GM19351 (cell line): ENCODE results near the gene EHMT2.
"Not testable (repeated sequence)": the region's sequence is repeated elsewhere in the genome, so short reads cannot be mapped to it uniquely, and the experiment has no call there.

Experiments
- ATAC-seq: cut with Tn5 transposase; IDR thresholded peaks from one replicate; pipeline ENCODE4 v1.9.1; 2021; ENCODE audit warnings: mild to moderate bottlenecking, moderate library complexity; ENCODE audit not compliant: unreplicated experiment

EHMT2 gene

DNA sequence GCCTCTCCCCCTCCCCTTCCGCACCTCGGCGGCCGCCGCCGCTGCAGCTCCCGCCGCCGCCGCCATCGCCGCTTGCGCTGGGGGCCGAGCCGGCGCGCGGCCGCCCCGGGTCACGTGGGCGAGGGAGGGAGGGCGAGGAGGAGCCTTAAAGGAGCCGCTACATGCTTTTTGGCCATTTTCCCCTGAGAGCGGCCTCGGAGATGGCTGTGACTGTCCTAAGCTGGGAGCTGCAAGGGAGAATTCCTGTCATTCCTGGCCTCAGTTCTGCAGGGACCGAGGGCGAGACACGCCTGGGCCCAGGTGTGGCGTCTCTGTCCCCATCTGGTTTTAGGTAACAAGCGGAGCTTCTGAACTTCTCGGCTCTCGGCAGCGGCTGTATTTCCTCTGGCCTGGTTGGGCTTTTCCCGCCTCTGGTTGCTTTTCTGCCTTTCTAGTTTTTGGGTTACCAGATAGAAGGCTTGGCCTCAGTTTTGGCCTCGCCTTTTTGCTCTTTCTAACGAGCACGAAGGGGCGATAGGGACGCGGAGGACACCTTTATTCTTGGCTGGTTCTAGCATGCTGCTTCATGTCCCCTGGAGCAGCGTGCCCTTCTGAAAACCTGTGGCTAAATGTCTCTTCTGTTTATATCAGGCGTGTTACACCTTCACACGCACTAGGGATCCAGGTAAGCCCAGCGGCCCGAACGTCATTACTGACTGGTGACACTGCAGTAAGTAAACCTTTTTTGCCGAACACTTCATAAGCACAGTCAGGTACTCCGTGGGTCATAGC, at the start of gene EHMT2:
Gene EHMT2, minus strand, starts transcription at position 87 of the 771 bp plus-strand sequence. Its CDS starts 21 bp downstream, at position 66.
- ATAC-seq, result peak; percentile 57

DNA sequence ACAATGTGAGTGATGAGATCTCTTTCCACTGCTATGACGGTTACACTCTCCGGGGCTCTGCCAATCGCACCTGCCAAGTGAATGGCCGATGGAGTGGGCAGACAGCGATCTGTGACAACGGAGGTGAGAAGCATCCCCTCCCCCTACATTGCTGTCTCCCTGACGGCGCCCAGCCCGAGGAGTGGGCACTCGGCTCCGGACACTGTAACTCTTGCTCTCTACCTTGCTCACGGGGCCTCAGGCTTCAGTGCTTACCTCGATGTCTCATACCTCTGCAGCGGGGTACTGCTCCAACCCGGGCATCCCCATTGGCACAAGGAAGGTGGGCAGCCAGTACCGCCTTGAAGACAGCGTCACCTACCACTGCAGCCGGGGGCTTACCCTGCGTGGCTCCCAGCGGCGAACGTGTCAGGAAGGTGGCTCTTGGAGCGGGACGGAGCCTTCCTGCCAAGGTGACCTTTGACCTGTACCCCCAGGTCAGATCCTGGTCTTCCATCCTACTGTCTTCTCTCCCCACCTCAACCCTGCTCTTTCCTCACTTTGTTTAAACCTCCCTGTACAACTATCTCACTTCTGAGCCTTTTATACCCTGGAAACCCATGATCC, 49.7 kb upstream of the EHMT2 start:
- no peak for ATAC-seq

- ATAC-seq, result no peak
Measured at GRCh38 chr6:31946370-31946885, 48.9 kb upstream of the EHMT2 start.

DNA sequence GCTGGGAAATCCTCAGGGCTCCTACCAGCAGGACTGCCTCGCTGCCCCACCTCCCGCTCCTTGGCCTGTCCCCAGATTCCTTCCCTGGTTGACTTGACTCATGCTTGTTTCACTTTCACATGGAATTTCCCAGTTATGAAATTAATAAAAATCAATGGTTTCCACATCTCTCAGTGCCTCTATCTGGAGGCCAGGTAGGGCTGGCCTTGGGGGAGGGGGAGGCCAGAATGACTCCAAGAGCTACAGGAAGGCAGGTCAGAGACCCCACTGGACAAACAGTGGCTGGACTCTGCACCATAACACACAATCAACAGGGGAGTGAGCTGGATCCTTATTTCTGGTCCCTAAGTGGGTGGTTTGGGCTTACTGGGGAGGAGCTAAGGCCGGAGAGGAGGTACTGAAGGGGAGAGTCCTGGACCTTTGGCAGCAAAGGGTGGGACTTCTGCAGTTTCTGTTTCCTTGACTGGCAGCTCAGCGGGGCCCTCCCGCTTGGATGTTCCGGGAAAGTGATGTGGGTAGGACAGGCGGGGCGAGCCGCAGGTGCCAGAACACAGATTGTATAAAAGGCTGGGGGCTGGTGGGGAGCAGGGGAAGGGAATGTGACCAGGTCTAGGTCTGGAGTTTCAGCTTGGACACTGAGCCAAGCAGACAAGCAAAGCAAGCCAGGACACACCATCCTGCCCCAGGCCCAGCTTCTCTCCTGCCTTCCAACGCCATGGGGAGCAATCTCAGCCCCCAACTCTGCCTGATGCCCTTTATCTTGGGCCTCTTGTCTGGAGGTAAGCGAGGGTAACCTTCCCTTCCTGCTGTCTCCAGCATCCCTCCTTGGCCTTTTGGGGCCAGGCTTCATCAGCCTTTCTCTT, 48.2 kb upstream of the EHMT2 start, which contains the start of gene CFB:
Gene CFB, plus strand, starts transcription at position 589 of the 863 bp plus-strand sequence. Its CDS starts 127 bp downstream, at position 716.
- no peak for ATAC-seq

- no peak for ATAC-seq
Measured at GRCh38 chr6:31945154-31945506, 47.6 kb upstream of the EHMT2 start.

- ATAC-seq, result no peak
Measured at GRCh38 chr6:31943742-31944141, 46.2 kb upstream of the EHMT2 start.

GRCh38 chr6:31940256-31940664, 42.8 kb upstream of the EHMT2 start:
- ATAC-seq, result no peak

DNA sequence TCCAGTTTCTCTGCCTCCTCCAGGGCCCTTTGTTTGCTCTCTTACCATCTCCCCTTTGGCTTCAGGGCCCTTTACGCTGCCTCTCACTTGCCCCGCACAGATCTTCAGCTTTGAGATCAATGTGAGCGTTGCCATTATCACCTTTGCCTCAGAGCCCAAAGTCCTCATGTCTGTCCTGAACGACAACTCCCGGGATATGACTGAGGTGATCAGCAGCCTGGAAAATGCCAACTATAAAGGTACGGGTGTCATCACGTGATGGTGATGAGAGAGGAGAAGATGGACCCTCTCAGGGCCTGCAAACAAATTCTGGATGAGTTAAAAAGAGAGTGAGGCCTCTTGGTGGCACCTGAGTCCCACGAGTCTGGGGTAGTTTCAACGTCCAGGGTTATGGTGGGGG, 38.3 kb upstream of the EHMT2 start:
- no peak for ATAC-seq

- no peak for ATAC-seq
Measured at GRCh38 chr6:31935021-31935420, 37.5 kb upstream of the EHMT2 start.

DNA sequence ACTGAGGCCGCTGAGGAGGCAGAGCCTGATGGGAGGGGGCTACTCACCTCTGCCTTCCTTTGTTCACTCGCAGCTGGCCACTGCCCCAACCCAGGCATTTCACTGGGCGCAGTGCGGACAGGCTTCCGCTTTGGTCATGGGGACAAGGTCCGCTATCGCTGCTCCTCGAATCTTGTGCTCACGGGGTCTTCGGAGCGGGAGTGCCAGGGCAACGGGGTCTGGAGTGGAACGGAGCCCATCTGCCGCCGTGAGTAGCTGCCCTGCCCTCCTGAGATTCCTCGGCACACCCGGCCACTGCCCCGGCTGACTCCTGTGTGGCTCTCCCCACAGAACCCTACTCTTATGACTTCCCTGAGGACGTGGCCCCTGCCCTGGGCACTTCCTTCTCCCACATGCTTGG, 36.0 kb upstream of the EHMT2 start:
- no peak for ATAC-seq

- ATAC-seq, result not testable (repeated sequence)
Measured at GRCh38 chr6:31932137-31932536, 34.6 kb upstream of the EHMT2 start.

DNA sequence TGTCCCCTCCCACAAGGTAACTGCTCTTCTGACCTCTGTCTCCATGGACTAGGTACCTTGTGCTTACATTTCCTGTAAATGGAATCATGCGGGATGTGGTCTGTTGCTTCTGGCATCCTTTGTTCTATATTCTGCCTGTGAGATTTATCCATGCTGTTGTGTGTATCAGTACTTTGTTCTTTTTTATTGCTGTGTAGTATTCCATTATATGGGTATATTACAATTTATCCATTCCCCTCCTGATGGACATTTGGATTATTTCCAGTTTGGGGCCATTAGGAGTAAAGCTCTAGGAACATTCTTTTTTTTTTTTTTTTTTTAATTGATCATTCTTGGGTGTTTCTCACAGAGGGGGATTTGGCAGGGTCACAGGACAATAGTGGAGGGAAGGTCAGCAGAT, 33.5 kb upstream of the EHMT2 start:
- no peak for ATAC-seq

DNA sequence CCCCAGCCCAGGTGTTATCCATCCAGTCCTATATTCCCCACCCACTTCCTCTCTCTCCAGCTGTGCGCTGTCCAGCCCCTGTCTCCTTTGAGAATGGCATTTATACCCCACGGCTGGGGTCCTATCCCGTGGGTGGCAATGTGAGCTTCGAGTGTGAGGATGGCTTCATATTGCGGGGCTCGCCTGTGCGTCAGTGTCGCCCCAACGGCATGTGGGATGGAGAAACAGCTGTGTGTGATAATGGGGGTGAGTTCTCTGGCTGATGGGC, 31.1 kb upstream of the EHMT2 start:
- ATAC-seq, result no peak

- ATAC-seq, result no peak
Measured at GRCh38 chr6:31927863-31928671, 30.6 kb upstream of the EHMT2 start.

DNA sequence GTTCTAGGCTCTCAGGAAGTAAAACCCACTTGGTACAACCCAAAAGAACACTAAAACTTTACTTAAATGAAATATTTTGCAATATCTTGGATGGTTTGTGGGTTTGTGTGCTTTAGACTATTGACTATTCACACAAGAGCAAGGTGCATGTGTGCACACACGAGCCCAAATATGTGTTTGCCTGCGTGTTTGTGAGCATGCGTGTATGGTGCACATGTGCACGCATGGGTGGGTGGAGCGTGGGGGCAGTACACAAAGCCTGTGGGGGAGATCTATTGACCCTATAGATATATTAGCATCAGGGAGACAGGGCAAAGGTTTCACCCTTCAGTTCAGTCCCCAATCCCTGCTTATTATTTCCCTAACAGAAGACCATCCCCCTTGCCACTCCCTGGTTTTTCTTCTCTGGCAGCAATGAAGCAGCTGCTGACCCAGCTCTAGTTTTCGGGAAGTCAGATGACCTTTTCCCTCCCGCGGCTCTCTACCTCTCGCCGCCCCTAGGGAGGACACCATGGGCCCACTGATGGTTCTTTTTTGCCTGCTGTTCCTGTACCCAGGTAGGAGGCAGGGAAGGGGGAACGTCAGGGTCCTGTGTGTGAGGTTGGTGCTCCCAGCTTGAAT, 29.9 kb upstream of the EHMT2 start, which contains the start of gene C2:
Gene C2, plus strand, starts transcription at position 476 of the 621 bp plus-strand sequence. Its CDS starts 36 bp downstream, at position 512.
- no peak for ATAC-seq

DNA sequence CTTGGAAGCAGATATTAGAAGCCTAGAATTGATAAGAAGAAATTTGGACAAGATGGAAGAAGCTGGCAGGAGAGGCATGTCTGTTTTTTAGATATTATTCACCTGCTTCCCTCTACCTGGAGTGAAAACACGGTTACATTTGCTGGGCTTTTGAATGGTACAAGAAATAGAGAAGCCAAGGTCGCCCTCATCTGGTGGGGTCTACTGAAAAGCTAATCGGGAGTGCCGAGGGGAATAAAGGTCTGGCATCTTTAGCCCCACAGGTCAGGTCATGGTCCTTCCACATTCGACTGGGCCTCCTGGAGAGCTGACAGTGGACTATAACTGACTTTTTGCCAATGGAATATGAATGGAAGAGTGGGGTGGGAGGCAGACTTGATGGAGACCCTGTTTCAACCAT, 25.4 kb upstream of the EHMT2 start:
- ATAC-seq, result no peak

DNA sequence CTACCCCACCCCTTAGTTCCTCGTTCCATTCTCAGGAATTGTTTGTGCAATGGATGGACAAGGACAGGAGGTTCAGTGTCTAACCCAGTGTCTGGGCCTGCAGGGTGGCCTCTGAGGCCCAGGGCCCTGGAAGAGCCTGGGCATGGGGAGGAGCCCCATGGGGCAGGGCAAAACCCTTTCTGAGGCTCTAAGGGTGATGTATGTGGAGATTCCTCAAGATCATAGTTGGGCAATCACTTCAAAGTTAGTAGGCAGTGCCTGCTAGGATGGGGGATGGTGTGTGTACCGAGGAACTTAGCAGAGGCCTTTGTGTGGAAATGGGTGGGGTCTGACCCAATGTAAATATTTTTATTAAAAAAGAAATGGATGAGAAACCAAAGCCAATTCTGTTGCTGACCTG, 23.3 kb upstream of the EHMT2 start:
- no peak for ATAC-seq

- ATAC-seq, result no peak
Measured at GRCh38 chr6:31919624-31920303, 22.3 kb upstream of the EHMT2 start.

- ATAC-seq, result no peak
Measured at GRCh38 chr6:31918069-31918720, 20.7 kb upstream of the EHMT2 start.
